Karpas-422 (cell line): ENCODE data around the gene FXYD1. TPM values are rescaled to one million over a fixed set of nuclear protein-coding genes. Genes with fewer than 3 reads are reported as not detected.
A peak's percentile ranks its signal among the peaks of the same experiment; 100 is the strongest.
"Not testable (repeated sequence)": the region's sequence is repeated elsewhere in the genome, so short reads cannot be mapped to it uniquely, and the experiment has no call there.

Source experiments
- DNase-seq: peaks from one replicate; pipeline ENCODE4 v3.0.0-alpha.2; 2015
- H2AFZ ChIP-seq: fragments of 200-600 bp; sonication (generic); 2 replicates; pipeline ENCODE4 v1.6.1; 2014; ENCODE audit warnings: antibody characterized with exemption, low read length, mixed read lengths
- H3K27ac ChIP-seq: fragments of 200-600 bp; sonication (generic); 2 replicates; pipeline ENCODE4 v1.5.1; 2014; ENCODE audit warnings: mild to moderate bottlenecking, low read length, moderate library complexity
- H3K27me3 ChIP-seq: fragments of 200-600 bp; sonication (generic); 2 replicates; pipeline ENCODE4 v1.6.1; 2014; ENCODE audit warnings: low read length, mixed read lengths
- H3K36me3 ChIP-seq: fragments of 200-600 bp; sonication (generic); 2 replicates; pipeline ENCODE4 v1.6.1; 2014; ENCODE audit warnings: low read length, mixed read lengths; ENCODE audit not compliant: insufficient read depth
- H3K4me1 ChIP-seq: fragments of 200-600 bp; sonication (generic); 2 replicates; pipeline ENCODE4 v1.6.1; 2014; ENCODE audit warnings: mild to moderate bottlenecking, low read length, mixed read lengths
- H3K4me2 ChIP-seq: fragments of 200-600 bp; sonication (generic); 2 replicates; pipeline ENCODE4 v1.6.1; 2014; ENCODE audit warnings: low read length, low read depth, mild to moderate bottlenecking; ENCODE audit not compliant: poor library complexity, severe bottlenecking
- H3K4me3 ChIP-seq: fragments of 200-600 bp; sonication (generic); 2 replicates; pipeline ENCODE4 v1.5.1; 2014; ENCODE audit warnings: mild to moderate bottlenecking, antibody characterized with exemption, low read length, mixed read lengths
- H3K79me2 ChIP-seq: fragments of 200-600 bp; sonication (generic); 2 replicates; pipeline ENCODE4 v1.6.1; 2014; ENCODE audit warnings: mild to moderate bottlenecking, low read length, mixed read lengths
- H3K9ac ChIP-seq: fragments of 200-600 bp; sonication (generic); 2 replicates; pipeline ENCODE4 v1.6.0; 2014; ENCODE audit warnings: low read length
- H3K9me2 ChIP-seq: fragments of 200-600 bp; sonication (generic), shearing (Covaris generic); replicated peaks from 2 replicates; pipeline ENCODE4 v1.6.0; 2014; ENCODE audit warnings: mild to moderate bottlenecking, low read length, moderate library complexity; ENCODE audit not compliant: insufficient read depth
- H3K9me3 ChIP-seq: fragments of 300-700, 200-600 bp; sonication (generic); 2 replicates; pipeline ENCODE4 v1.6.1; 2014; ENCODE audit warnings: low read length, mixed read lengths
- H4K20me1 ChIP-seq: fragments of 200-600 bp; sonication (generic); 2 replicates; pipeline ENCODE4 v1.6.1; 2014; ENCODE audit warnings: mild to moderate bottlenecking, antibody characterized with exemption, low read length, low read depth; ENCODE audit not compliant: insufficient read depth
- total RNA-seq: library from RNA; depleted of rRNA; stranded (reverse); fragments of >200 nt; shearing (Covaris generic); gene quantifications from 2 replicates; pipeline ENCODE4 v1.2.3, GENCODE V29; 2014; ENCODE audit warnings: low replicate concordance

The FXYD1 gene
- total RNA-seq, 1 experiment from 2014 or later: not detected

DNA sequence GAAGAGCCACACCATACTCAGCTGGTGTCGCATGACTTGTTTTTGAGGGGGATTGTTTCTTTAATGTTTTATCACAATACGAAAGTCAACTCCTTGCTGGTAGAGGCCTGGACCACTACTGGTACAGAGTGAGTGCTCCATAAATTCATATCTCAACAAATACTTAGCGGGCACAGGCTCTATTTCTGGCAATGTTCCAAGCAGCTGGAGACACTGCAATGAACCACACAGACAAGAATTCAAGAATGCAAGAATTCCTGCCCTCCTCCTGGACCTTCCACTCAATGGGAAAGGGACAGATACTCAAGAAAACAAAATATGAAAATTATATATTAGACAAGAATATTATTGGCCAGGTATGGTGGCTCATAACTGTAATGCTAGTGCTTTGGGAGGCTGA lies 10.8 kb downstream of the FXYD1 start:
- DNase-seq: no peak
- Histone ChIP-seq H4K20me1 (no peaks in the 10 kb centered on the region), H3K4me3 (no peak overlapping the region), H3K9ac (no peak overlapping the region), H3K9me3 (no peaks in the 10 kb centered on the region), H3K9me2 (no peaks in the 10 kb centered on the region), H2AFZ (no peak overlapping the region), H3K4me1 (peaks cover 11% of the 10 kb centered on the region), H3K27me3 (no peaks in the 10 kb centered on the region), H3K4me2 (no peak overlapping the region), H3K27ac (no peak overlapping the region), H3K79me2 (no peaks in the 10 kb centered on the region), H3K36me3 (no peaks in the 10 kb centered on the region)

- no peaks in the 10 kb centered on the region for H3K9me2 ChIP-seq
- no peak overlapping the region for H3K9ac ChIP-seq
- H3K36me3 ChIP-seq: no peaks in the 10 kb centered on the region
- H3K79me2 ChIP-seq: peaks cover 7% of the 10 kb centered on the region
- H3K4me1 ChIP-seq: peaks cover 12% of the 10 kb centered on the region
- H3K4me2 ChIP-seq: no peak overlapping the region
- H3K4me3 ChIP-seq: no peak overlapping the region
- H2AFZ ChIP-seq: no peak overlapping the region
- H3K9me3 ChIP-seq: no peaks in the 10 kb centered on the region
- no peaks in the 10 kb centered on the region for H3K27me3 ChIP-seq
- no peak overlapping the region for H3K27ac ChIP-seq
- H4K20me1 ChIP-seq: no peaks in the 10 kb centered on the region
- no peak for DNase-seq
Observed at GRCh38 chr19:35150445-35150844, 11.8 kb downstream of the FXYD1 start.

GRCh38 chr19:35151273-35152065 lies 12.8 kb downstream of the FXYD1 start:
- Histone ChIP-seq H3K27ac (no peak overlapping the region), H3K9me3 (no peaks in the 10 kb centered on the region), H4K20me1 (no peaks in the 10 kb centered on the region), H3K4me2 (no peak overlapping the region), H3K4me3 (no peak overlapping the region), H3K9ac (no peak overlapping the region), H3K4me1 (peaks cover 21% of the 10 kb centered on the region), H3K79me2 (peaks cover 17% of the 10 kb centered on the region), H3K27me3 (no peaks in the 10 kb centered on the region), H2AFZ (no peak overlapping the region), H3K36me3 (no peaks in the 10 kb centered on the region), H3K9me2 (no peaks in the 10 kb centered on the region)
- DNase-seq: no peak

DNA sequence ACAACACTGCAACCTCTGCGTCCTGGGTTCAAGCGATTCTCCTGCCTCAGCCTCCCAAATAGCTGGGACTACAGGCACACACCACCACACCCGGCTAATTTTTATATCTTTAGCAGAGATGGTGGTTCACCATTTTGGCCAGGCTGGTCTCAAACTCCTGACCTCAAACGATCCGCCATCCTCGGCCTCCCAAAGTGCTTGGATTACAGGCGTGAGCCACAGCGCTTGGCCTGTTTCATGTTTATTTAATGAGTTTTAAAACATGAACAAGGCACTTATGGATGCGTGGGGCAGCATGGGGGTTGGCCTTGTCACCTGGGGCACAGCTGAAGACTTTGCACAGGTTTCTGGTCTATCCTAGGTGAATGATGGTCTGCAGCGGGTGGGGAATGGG lies 14.5 kb downstream of the FXYD1 start:
- H3K27ac ChIP-seq, H3K9me3 ChIP-seq, H3K9ac ChIP-seq, DNase-seq, H3K4me3 ChIP-seq, H4K20me1 ChIP-seq, H3K4me2 ChIP-seq, H3K9me2 ChIP-seq, H3K27me3 ChIP-seq, H2AFZ ChIP-seq: not testable (repeated sequence)
- H3K4me1 ChIP-seq: peaks cover 21% of the 10 kb centered on the region
- H3K79me2 ChIP-seq: peaks cover 20% of the 10 kb centered on the region
- peaks cover 13% of the 10 kb centered on the region; the same call in 1 of the 2 replicates for H3K36me3 ChIP-seq

GRCh38 chr19:35153701-35154524 lies 15.3 kb downstream of the FXYD1 start:
- H3K27me3 ChIP-seq: no peaks in the 10 kb centered on the region
- H3K4me2 ChIP-seq: peak overlapping the region; percentile 98
- no peak overlapping the region for H3K27ac ChIP-seq
- peaks cover 21% of the 10 kb centered on the region for H3K4me1 ChIP-seq
- H2AFZ ChIP-seq: peak overlapping the region; percentile 96
- H3K9me2 ChIP-seq: no peaks in the 10 kb centered on the region
- DNase-seq: peak; percentile 81
- H3K79me2 ChIP-seq: peaks cover 20% of the 10 kb centered on the region
- peak overlapping the region; percentile 92 for H3K9ac ChIP-seq
- H3K4me3 ChIP-seq: peak overlapping the region; percentile 96
- H4K20me1 ChIP-seq: no peaks in the 10 kb centered on the region
- peaks cover 16% of the 10 kb centered on the region; the same call in 1 of the 2 replicates for H3K36me3 ChIP-seq
- H3K9me3 ChIP-seq: no peaks in the 10 kb centered on the region

DNA sequence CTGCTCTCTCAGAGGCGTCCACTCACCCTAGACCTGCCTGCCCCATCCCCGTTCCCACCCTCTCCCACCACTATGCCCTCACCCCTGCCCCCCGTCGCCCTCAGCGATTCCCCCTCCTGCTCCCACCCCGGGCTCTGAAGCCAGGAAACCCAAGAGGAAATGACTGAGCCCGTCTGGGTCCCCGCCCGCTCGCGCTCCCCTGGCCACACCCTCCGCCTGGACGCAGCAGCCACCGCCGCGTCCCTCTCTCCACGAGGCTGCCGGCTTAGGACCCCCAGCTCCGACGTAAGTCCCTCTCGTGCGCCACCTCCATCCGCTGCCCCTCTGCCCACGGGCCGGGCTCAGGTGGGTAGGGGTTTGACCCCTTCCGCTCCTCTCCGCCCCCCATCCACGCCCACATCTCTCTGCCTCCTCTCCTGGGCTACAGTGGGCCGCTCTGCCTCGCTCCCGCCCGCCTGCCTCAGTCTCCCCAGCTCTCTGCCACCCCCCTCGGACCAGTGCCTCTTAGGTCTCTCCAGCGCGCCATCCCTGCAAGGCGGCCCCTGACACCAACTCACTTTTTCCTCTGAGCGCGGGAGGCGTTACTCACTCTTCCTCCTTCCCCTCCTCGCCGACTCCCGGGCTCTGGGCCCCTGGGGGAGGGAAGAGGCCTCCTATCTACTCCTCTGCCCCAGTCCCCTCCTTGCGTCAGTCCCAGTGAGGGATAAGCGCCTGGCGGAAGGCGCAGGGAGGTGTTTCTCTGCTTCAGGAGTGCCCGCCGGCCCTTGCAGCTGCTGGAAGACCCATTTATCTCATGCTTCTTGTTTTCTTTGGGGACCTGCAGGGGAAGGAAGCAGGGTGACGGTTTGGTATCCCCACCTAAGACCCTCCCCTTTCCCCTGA lies 16.1 kb downstream of the FXYD1 start, which contains the start of gene FXYD5:
Gene FXYD5, plus strand, starts transcription at position 211 of the 882 bp plus-strand sequence. CDS start 816 bp downstream, outside the sequence.
- Histone ChIP-seq H3K27me3 (no peaks in the 10 kb centered on the region), H3K9me3 (no peaks in the 10 kb centered on the region), H4K20me1 (no peaks in the 10 kb centered on the region), H3K9me2 (no peaks in the 10 kb centered on the region), H3K4me3 (peak within 1 kb of the TSS; percentile 96), H3K79me2 (peaks cover 20% of the 10 kb centered on the region), H3K4me1 (peaks cover 21% of the 10 kb centered on the region), H3K36me3 (peaks cover 23% of the 10 kb centered on the region), H3K27ac (peak within 1 kb of the TSS; percentile 37; the same call in 1 of the 2 replicates), H3K4me2 (peak within 1 kb of the TSS; percentile 98), H2AFZ (peak within 1 kb of the TSS; percentile 96), H3K9ac (peak within 1 kb of the TSS; percentile 92)
- peak; percentile 83 for DNase-seq

DNA sequence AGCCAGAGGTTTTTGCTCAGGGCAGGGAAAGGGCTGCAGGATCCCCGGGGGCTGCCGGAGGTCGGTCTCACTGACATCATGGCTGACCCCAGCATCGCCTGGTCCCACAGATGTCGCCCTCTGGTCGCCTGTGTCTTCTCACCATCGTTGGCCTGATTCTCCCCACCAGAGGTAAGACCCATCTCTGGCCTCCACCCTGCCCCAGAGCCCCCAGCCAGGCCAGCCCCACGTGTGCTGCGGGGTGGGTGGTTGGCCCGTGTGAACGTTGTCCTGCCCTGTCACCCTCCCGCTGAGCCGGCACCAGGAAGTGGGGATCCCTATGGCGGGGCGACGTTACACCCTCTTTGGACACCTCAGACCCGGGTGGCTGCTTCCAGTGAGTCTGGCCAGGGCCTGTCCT lies 16.8 kb downstream of the FXYD1 start:
- Histone ChIP-seq H3K27ac (peak overlapping the region; percentile 37; the same call in 1 of the 2 replicates), H2AFZ (peak overlapping the region; percentile 96), H4K20me1 (no peaks in the 10 kb centered on the region), H3K4me2 (peak overlapping the region; percentile 98), H3K9me2 (no peaks in the 10 kb centered on the region), H3K27me3 (no peaks in the 10 kb centered on the region), H3K9ac (peak overlapping the region; percentile 92), H3K4me1 (peaks cover 21% of the 10 kb centered on the region), H3K36me3 (peaks cover 23% of the 10 kb centered on the region), H3K9me3 (no peaks in the 10 kb centered on the region), H3K4me3 (peak overlapping the region; percentile 96), H3K79me2 (peaks cover 20% of the 10 kb centered on the region)
- peak; percentile 63 for DNase-seq
